ENCODE data around the gene DGKG.
A peak's percentile ranks its signal among the peaks of the same experiment; 100 is the strongest.

- peak; percentile 50 for TF ChIP-seq CTCF (IDR thresholded peaks at IDR 0.05)
- no peak for TF ChIP-seq EZH2 (IDR thresholded peaks at IDR 0.05)
- no peak for TF ChIP-seq EZH2phosphoT487 (IDR thresholded peaks at IDR 0.05)
Observed at GRCh38 chr3:186268616-186269448, 93.2 kb downstream of the DGKG start.
